Neural crest cell (in vitro differentiated cells): Measurements from ENCODE around the gene MCCC1. TPM values are rescaled to one million over a fixed set of nuclear protein-coding genes. Genes with fewer than 3 reads are reported as not detected.

ENCODE experiments used
- DNase-seq: peaks from one replicate; pipeline ENCODE4 v3.0.0; 2021; ENCODE audit warnings: low read depth, mixed read lengths, low spot score
- H3K27ac Mint-ChIP-seq: one replicate; pipeline ENCODE4 v1.8.0; 2021; ENCODE audit warnings: mild to moderate bottlenecking, mixed read lengths; ENCODE audit not compliant: unreplicated experiment
- H3K27me3 Mint-ChIP-seq: 2 replicates; pipeline ENCODE4 v1.8.0; 2021; ENCODE audit warnings: low read depth, mild to moderate bottlenecking, mixed read lengths
- H3K36me3 Mint-ChIP-seq: 2 replicates; pipeline ENCODE4 v1.8.0; 2021; ENCODE audit warnings: low read depth, mild to moderate bottlenecking, mixed read lengths
- H3K4me1 Mint-ChIP-seq: 2 replicates; pipeline ENCODE4 v1.8.0; 2021; ENCODE audit warnings: mixed read lengths
- H3K4me3 Mint-ChIP-seq: one replicate; pipeline ENCODE4 v1.8.0; 2021; ENCODE audit warnings: mild to moderate bottlenecking, mixed read lengths
- H3K9me3 Mint-ChIP-seq: 2 replicates; pipeline ENCODE4 v1.8.0; 2021; ENCODE audit warnings: mixed read lengths
- long read RNA-seq: library from polyadenylated mRNA; unstranded; transcript quantifications from one replicate; pipeline ENCODE4 v2.0.0, GENCODE V29; 2020
- total RNA-seq: library from RNA; stranded (reverse); gene quantifications from 2 replicates; pipeline ENCODE4 v1.2.1, GENCODE V29; 2021
- TF ChIP-seq, protein P1 (sequence below): fragments of 200-600 bp; sonication (generic); conservative IDR thresholded peaks from 2 replicates; pipeline ENCODE4 v1.5.0; 2021; ENCODE audit warnings: antibody characterized with exemption, mild to moderate bottlenecking

MCCC1 gene
- 28.8 and 30.6 TPM in 2 replicates for total RNA-seq
- long read RNA-seq, transcript MCCC1-201 (19 exons, 2,545 nt): major isoform, 87 of 121 reads
- long read RNA-seq, partial matches to known transcripts: 6 of 121 reads
- long read RNA-seq, other reads (novel, unspliced or antisense): 28 of 121 reads

DNA sequence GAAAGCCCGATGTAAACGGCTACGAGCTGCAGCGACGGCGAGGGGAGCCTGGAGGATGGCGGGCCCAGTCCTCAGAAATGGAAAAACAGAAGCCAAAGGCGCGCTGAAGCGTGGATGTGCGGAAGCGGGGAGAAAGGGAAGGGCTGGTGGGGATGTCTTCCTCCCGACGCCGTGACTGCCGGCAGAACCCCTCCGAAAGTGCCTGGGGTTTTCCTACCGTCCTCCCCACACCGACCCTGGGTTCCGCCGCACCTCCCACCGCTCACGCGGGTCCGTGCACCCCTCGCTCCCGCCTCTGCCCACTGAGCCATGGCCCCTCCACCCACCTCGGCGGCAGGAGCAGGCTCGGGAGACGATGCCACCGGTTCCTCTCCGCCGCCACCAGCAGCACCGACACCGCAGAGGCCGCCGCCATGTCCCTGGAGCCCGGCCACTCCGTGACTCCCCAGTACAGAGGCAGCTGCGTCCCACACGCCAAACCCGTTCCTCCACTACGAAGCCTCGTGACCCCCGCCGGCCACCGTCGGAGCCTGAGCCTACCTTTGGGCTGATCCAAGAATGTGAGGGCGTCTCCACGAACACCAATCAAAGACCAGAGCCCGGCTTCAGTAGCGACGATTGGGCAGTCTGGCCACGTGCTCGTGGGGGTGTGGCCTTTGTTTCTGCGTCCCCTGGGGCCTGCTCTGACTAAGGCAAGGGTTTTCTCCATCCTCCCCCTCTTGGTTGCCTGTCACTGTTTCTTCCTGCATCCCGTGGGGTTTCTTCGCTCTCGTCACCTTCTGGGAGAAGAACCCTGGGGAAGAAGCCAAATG, at the start of gene MCCC1:
MCCC1 (minus strand) TSS at position 471 of the 812 bp plus-strand sequence; CDS start at position 415, 56 bp downstream.
- Mint-ChIP-seq H3K9me3 (no peaks in the 10 kb centered on the region), H3K36me3 (no peaks in the 10 kb centered on the region), H3K4me1 (peaks cover 24% of the 10 kb centered on the region), H3K27ac (peak within 1 kb of the TSS; percentile 98), H3K27me3 (no peaks in the 10 kb centered on the region), H3K4me3 (peak within 1 kb of the TSS; percentile 96)
- DNase-seq: peak; percentile 92
- TF ChIP-seq, protein P1, sequence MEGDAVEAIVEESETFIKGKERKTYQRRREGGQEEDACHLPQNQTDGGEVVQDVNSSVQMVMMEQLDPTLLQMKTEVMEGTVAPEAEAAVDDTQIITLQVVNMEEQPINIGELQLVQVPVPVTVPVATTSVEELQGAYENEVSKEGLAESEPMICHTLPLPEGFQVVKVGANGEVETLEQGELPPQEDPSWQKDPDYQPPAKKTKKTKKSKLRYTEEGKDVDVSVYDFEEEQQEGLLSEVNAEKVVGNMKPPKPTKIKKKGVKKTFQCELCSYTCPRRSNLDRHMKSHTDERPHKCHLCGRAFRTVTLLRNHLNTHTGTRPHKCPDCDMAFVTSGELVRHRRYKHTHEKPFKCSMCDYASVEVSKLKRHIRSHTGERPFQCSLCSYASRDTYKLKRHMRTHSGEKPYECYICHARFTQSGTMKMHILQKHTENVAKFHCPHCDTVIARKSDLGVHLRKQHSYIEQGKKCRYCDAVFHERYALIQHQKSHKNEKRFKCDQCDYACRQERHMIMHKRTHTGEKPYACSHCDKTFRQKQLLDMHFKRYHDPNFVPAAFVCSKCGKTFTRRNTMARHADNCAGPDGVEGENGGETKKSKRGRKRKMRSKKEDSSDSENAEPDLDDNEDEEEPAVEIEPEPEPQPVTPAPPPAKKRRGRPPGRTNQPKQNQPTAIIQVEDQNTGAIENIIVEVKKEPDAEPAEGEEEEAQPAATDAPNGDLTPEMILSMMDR: no peak

DNA sequence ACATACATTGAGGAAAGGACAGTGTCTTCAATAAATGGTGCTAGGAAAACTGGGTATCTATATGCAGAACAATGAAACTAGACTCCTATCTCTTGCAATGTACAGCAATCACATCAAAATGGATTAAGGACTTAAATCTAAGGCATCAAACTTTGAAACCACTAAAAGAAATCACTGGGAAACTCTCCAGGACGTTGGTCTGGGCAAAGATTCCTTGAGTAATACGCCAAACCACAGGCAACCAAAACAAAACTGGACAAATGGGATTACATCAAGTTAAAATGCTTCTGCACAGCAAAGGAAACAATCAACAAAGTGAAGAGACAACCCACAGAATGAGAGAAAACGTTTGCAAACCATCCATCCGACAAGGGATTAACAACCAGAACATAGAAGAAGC, 48.8 kb upstream of the MCCC1 start:
- TF ChIP-seq, protein P1: no peak
- H3K27ac Mint-ChIP-seq: no peak overlapping the region
- H3K4me3 Mint-ChIP-seq: no peak overlapping the region
- peaks cover 2% of the 10 kb centered on the region for H3K27me3 Mint-ChIP-seq
- no peaks in the 10 kb centered on the region for H3K36me3 Mint-ChIP-seq
- H3K9me3 Mint-ChIP-seq: no peaks in the 10 kb centered on the region
- no peak for DNase-seq
- no peaks in the 10 kb centered on the region for H3K4me1 Mint-ChIP-seq

DNA sequence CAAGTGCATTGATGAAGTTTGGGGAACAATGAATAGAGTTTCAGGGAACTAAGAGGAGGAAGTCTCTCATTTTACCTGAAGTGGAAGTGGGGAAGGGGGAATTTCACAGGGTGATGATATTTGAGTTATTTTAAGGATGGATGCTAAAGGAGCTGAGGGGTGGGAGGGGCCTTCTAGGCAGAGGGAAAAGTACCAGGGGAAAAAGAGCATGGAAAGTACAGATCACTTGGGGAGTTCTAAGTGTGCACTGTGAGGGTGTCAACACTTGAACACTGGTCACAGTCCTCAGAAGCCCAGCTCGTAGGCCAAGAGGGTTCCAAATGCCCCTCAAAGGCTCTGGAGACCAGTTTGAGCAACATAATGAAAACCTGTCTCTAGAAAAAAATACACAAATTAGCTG, 45.1 kb upstream of the MCCC1 start:
- H3K27ac Mint-ChIP-seq: no peak overlapping the region
- no peaks in the 10 kb centered on the region for H3K9me3 Mint-ChIP-seq
- DNase-seq: no peak
- H3K36me3 Mint-ChIP-seq: no peaks in the 10 kb centered on the region
- peaks cover 2% of the 10 kb centered on the region for H3K27me3 Mint-ChIP-seq
- H3K4me1 Mint-ChIP-seq: peaks cover 8% of the 10 kb centered on the region
- no peak overlapping the region for H3K4me3 Mint-ChIP-seq
- TF ChIP-seq, protein P1: no peak

DNA sequence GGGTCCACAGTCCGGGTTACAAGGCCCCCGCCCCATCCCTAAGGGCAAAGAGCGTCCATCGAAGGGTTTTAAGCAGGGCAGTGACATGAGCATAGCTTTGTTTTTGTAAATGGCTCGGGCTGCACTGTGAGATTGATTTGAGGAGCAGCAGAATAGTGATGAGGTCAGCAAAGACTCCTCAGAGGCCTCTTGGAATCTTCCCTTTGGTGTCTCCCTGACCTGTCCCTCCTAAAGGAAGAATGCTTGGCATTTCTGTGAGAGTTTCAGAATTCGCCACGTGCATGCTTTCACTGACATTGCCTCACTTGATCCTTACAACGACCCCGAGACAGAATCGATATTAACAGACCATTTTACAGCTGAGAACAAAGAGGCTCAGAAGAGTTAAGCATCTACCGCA, 42.9 kb upstream of the MCCC1 start:
- H3K4me3 Mint-ChIP-seq: no peak overlapping the region
- peaks cover 8% of the 10 kb centered on the region for H3K4me1 Mint-ChIP-seq

DNA sequence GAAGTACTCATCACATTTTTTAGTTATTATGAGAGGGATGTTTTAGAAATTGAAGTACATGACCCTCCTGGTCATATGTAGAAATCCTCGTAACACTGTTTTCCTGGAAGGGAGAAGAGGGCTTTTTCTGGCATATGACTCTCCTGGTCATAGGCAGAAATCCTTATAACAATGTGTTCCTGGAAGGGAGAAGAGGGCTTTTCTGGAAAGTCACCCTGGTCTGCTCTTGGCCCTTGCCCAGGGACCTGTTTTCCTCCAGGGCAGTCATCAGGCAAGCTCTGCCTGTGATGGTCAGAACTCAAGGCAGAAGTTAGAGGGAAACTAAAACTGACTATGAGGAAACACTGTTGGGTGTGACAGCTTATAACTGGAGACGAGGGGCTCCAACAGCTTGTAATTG, 35.5 kb upstream of the MCCC1 start:
- TF ChIP-seq, protein P1: no peak
- H3K27ac Mint-ChIP-seq: no peak overlapping the region
- no peak for DNase-seq
- H3K9me3 Mint-ChIP-seq: no peaks in the 10 kb centered on the region
- peaks cover 21% of the 10 kb centered on the region for H3K27me3 Mint-ChIP-seq
- H3K4me3 Mint-ChIP-seq: no peak overlapping the region
- no peaks in the 10 kb centered on the region for H3K36me3 Mint-ChIP-seq
- H3K4me1 Mint-ChIP-seq: no peaks in the 10 kb centered on the region

More for the DNA sequence above, 42.9 kb upstream of the MCCC1 start:
- Mint-ChIP-seq H3K36me3 (no peaks in the 10 kb centered on the region), H3K27me3 (no peaks in the 10 kb centered on the region), H3K27ac (no peak overlapping the region), H3K9me3 (no peaks in the 10 kb centered on the region)
- no peak for DNase-seq
- TF ChIP-seq, protein P1: no peak
